H54 (cell line): Measurements from ENCODE around the gene ORAI1.

ENCODE experiments used
- DNase-seq: peaks from one replicate; pipeline ENCODE4 v3.0.0; 2011; ENCODE audit warnings: low spot score, mixed read lengths; ENCODE audit not compliant: insufficient read length
- FAIRE-seq: peaks from 3 replicates; lab custom pipeline; 2011; peaks lifted over from hg19 to GRCh38; lab: Jason Lieb, UNC
- POLR2A ChIP-seq: IDR thresholded peaks from 2 replicates; pipeline ENCODE4 v1.6.1; 2011; ENCODE audit warnings: low read depth, mild to moderate bottlenecking, low read length

ORAI1 gene

GRCh38 chr12:121590476-121591143, 35.7 kb upstream of the ORAI1 start:
- no peak for DNase-seq
- no peak for TF ChIP-seq POLR2A
- peak; percentile 23 for FAIRE-seq

- DNase-seq (no peak), FAIRE-seq (no peak)
- no peak for TF ChIP-seq POLR2A
Measured at GRCh38 chr12:121592320-121592719, 34.0 kb upstream of the ORAI1 start.

DNA sequence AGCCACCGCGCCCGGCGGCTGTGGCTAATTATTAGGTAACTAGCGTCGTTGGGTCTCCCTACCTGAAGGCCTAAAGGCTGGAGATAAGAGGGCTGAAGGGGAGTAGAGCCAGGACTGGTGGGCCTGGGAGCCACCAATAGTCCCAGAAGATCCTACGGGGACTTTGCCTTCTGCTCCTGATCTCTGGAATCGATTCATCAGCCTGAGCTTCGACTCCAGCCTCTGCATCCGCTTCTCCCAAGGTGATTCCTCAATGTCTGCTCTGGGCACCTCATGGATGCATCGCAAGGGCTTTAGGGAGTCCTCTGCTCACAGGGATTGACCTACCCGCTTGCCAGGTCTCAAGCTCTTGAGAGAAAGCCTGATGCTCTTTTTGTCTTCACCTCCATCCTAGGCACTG, 30.8 kb upstream of the ORAI1 start:
- FAIRE-seq (no peak), DNase-seq (no peak)
- no peak for TF ChIP-seq POLR2A

DNA sequence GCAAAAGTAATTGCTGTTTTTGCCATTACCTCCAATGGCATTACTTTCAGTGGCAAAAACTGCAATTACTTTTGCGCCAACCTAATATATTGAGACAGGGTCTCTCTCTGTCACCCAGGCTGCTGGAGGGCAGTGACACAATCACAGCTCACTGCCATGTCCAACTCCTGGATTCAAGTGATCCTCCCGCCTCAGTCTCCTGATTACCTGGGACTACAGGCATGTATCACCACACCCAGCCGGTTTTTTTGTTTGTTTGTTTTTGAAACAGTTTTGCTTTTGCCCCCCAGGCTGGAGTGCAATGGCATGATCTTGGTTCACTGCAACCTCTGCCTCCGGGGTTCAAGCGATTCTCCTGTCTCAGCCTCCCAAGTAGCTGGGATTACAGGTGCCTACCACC, 29.8 kb upstream of the ORAI1 start:
- FAIRE-seq (no peak), DNase-seq (no peak)
- no peak for TF ChIP-seq POLR2A

DNA sequence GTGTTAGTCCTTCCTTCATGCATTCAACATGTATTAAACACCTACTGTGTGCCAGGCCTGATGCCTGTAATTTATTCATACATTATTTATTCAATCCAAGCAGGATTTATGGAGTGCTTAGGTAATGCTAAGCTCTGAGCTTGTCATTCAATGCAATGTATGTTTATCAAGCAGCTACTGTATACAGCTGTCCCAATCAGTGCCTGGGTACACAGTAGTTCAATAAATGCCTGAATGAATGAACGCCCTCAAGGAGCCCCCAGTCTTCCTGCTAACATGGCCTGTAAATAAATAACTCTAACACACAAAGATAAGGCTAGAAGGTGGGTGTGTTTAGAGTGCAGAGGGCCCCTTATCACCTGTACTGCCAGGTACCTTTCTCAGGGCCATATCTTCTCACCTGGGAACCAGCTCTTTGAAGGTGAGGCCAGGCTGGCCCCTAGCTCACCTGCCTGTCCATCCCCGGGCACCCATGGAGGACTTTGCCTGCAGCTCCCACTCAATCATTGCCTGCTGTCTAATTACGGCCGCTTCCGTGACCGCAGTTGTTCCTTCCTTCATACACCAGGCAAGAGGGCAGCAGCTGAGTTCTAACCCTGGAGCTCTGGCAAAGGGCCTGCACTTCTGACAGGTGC, 25.5 kb upstream of the ORAI1 start:
- no peak for TF ChIP-seq POLR2A
- no peak for DNase-seq
- FAIRE-seq, result no peak

- TF ChIP-seq POLR2A, result no peak
- DNase-seq (no peak), FAIRE-seq (no peak)
Measured at GRCh38 chr12:121602766-121603165, 23.6 kb upstream of the ORAI1 start.

- FAIRE-seq (no peak), DNase-seq (no peak)
- no peak for TF ChIP-seq POLR2A
Measured at GRCh38 chr12:121603581-121603980, 22.7 kb upstream of the ORAI1 start.

- DNase-seq (no peak), FAIRE-seq (no peak)
- TF ChIP-seq POLR2A, result no peak
Measured at GRCh38 chr12:121608301-121608700, 18.0 kb upstream of the ORAI1 start.

DNA sequence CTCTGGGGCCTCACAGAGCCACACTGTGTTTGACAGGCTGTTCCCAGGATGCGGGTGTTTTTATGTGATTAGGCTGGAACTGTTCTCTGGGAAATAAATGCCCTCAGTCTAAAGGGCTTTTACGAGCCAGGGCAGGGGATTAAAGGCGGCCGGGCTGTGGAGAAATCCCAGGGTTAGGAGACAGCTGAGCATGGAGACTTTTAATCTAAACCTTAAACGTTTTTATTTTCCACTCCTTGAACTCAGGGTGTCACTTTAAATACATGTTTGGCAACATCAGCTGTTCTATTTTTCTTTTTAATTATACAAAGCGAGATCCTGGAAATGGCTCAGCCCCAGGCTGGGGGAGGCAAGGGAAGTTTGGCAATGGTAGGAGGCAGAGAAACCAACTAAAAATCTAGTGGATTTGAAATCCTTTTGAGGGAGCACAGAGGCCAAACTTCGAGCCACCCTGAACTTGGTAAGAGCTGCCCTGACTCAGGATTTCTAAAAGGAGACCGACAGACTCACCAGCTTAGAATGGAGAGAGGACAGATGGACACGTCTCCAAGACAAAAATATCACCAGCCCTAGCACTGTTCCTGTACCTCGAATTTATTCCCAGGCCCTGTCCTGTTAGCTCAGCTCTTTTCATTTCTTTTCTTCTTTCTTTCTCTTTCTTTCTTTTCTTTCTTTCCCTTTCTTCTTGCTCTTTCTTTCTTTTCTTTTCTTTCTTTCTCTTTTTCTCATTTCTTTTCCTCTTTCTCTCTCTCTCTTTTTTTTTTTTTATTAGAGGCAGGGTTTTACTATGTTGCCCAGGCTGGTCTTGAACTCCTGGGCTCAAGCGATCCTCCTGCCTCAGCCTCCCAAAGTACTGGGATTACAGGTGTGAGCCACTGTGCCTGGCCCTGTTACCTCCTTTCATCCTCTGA, 15.8 kb upstream of the ORAI1 start:
- FAIRE-seq (no peak), DNase-seq (no peak)
- TF ChIP-seq POLR2A, result no peak

DNA sequence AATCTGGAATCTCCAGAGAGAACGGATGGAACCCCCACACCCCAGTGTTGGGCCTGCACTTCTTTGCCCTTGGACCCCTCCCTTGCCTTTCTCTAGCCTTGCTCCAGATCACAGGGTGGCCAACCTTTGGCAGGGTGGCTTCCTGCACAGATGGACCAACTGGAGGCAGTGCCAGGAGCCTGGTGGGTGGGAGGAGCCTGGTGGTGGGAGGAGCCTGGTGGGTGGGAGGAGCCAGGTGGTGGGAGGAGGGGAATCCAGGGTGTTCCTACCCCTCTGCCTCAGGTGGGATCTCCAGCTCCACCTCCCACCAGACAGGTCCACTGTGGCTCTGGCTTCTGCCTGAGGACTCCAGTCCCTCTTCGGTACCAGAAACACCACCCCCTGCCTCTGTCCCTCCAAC, 15.0 kb upstream of the ORAI1 start:
- no peak for TF ChIP-seq POLR2A
- FAIRE-seq, result no peak
- DNase-seq, result peak; percentile 49

GRCh38 chr12:121613462-121613861, 12.9 kb upstream of the ORAI1 start:
- FAIRE-seq (no peak), DNase-seq (no peak)
- no peak for TF ChIP-seq POLR2A

DNA sequence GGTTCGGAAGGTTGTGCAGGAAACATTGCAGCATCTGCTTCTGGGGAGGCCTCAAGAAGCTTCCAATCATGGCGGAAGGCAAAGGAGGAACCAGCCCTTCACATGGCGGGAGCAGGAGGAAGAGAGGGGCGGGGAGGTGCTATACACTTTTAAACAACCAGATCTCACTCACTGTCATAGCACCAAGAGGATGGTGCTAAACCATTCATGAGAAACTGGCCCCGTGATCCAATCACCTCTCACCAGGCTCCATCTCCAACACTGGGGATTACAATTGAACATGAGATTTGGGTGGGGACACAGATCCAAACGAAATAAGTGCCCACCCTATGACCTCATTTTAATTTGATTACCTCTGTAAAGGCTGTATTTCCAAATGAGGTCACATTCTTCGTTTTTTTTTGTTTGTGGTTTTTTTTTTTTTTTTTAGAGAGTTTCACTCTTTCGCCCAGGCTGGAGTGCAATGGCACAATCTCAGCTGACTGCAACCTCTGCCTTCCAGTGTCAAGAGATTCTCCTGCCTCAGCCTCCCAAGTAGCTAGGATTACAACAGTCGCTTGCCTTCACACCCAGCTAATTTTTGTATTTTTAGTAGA, 11.4 kb upstream of the ORAI1 start:
- FAIRE-seq (no peak), DNase-seq (no peak)
- TF ChIP-seq POLR2A, result no peak

DNA sequence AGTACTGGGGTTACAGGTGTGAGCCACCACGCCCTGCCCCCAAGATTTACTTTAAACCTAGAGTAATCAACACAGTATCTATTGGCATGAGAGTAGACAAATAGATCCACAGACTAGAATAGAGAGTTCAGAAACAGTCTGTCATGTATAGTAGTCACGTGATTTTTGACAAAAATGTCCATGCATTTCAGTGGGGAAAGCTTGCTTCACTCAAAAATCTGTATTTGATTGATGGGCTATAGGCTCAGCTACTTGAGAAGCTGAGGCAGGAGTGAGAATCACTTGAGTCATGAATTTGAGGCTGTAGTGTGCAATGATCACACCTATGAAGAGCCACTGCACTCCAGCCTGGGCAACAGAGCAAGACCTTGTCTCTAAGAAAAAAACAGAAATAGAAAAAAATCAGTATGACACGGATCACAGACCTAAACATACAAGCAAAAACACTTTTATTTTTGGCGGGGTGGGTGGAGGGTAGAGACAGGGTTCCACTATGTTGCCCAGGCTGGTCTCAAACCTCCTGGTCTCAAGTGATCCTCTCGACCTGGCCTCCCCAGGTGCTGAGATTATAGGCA, 7.6 kb upstream of the ORAI1 start:
- no peak for DNase-seq
- TF ChIP-seq POLR2A, result no peak
- no peak for FAIRE-seq
